Kidney glomerular epithelial cell (primary cell): ENCODE data around the gene RAB3IL1.

ENCODE experiments used
- DNase-seq: peaks from one replicate; lab custom pipeline; 2025; lab: John Stamatoyannopoulos, UW

RAB3IL1 gene

GRCh38 chr11:61866231-61866957 is 51.0 kb downstream of the RAB3IL1 start:
- no peak for DNase-seq

GRCh38 chr11:61864814-61865775 is 52.3 kb downstream of the RAB3IL1 start:
- no peak for DNase-seq

GRCh38 chr11:61863548-61864081 is 53.8 kb downstream of the RAB3IL1 start:
- DNase-seq, result no peak

GRCh38 chr11:61862714-61863547 is 54.4 kb downstream of the RAB3IL1 start:
- DNase-seq, result no peak

- DNase-seq, result no peak
Observed at GRCh38 chr11:61861634-61862033, 55.7 kb downstream of the RAB3IL1 start.

- DNase-seq, result no peak
Observed at GRCh38 chr11:61860054-61860903, 57.1 kb downstream of the RAB3IL1 start.

GRCh38 chr11:61855939-61856680 is 61.3 kb downstream of the RAB3IL1 start:
- DNase-seq, result no peak

- no peak for DNase-seq
Observed at GRCh38 chr11:61854966-61855714, 62.2 kb downstream of the RAB3IL1 start.

GRCh38 chr11:61854206-61854895 is 63.0 kb downstream of the RAB3IL1 start:
- DNase-seq, result no peak

- DNase-seq, result no peak
Observed at GRCh38 chr11:61853698-61854169, 63.6 kb downstream of the RAB3IL1 start.

GRCh38 chr11:61851900-61852295 is 65.5 kb downstream of the RAB3IL1 start:
- no peak for DNase-seq

- DNase-seq, result no peak
Observed at GRCh38 chr11:61851113-61851899, 66.1 kb downstream of the RAB3IL1 start.

GRCh38 chr11:61850687-61851086 is 66.7 kb downstream of the RAB3IL1 start:
- no peak for DNase-seq

- no peak for DNase-seq
Observed at GRCh38 chr11:61848631-61849030, 68.7 kb downstream of the RAB3IL1 start.

- no peak for DNase-seq
Observed at GRCh38 chr11:61847914-61848581, 69.3 kb downstream of the RAB3IL1 start.
